Breast epithelium (tissue), 3 donors: Measurements from ENCODE around the gene HSPA1A.
A peak's percentile ranks its signal among the peaks of the same experiment; 100 is the strongest.

ENCODE experiments used
- CTCF ChIP-seq, 3 donors: fragments of 450-650 bp; IDR thresholded peaks; one replicate each; pipeline ENCODE4 v1.5.1; 2016 to 2017; ENCODE audit warnings: antibody characterized with exemption in 3 of 3, mild to moderate bottlenecking in 3 of 3, moderate library complexity in 3 of 3
- POLR2A ChIP-seq: fragments of 450-650 bp; IDR thresholded peaks from one replicate; pipeline ENCODE4 v1.6.1; 2016; ENCODE audit warnings: antibody characterized with exemption, mild to moderate bottlenecking, moderate library complexity

- TF ChIP-seq POLR2A (peak; percentile 71), CTCF (IDR thresholded peaks at IDR 0.05) (no peak)
Measured at GRCh38 chr6:31822036-31822821, 6.9 kb downstream of the HSPA1A start.
